ENCODE measurements around the gene C1GALT1C1L. TPM values are rescaled to one million over a fixed set of nuclear protein-coding genes. Genes with fewer than 3 reads are reported as not detected.

Gene C1GALT1C1L
- polyA plus RNA-seq (2013, experiment 1 of 2) = not detected
- not detected for polyA plus RNA-seq (2013, experiment 2 of 2)

GRCh38 chr2:43676322-43677050, at the start of gene C1GALT1C1L:
C1GALT1C1L (minus strand) TSS chr2:43676429; CDS start chr2:43676322, 107 bp downstream.
- no peak within 1 kb of the TSS for H3K27ac ChIP-seq (ENCODE audit: low read depth, low read length)
- H3K4me1 ChIP-seq (ENCODE audit: insufficient read depth, low read length) = no peaks in the 10 kb centered on the region
- 97% methylated on average over 26 of the region's 27 CpGs for WGBS
- H3K36me3 ChIP-seq (ENCODE audit: insufficient read depth, low read length) = no peaks in the 10 kb centered on the region
- peak within 1 kb of the TSS; percentile 31 for H3K4me3 ChIP-seq (ENCODE audit: low read length)
- no peak within 1 kb of the TSS for H3K9ac ChIP-seq (ENCODE audit: low read depth, low read length)
- no peaks in the 10 kb centered on the region for H3K9me3 ChIP-seq (ENCODE audit: insufficient read depth, low read depth, low read length)
- H3K27me3 ChIP-seq (ENCODE audit: insufficient read depth, low read length) = no peaks in the 10 kb centered on the region

- Histone ChIP-seq H3K4me1 (ENCODE audit: insufficient read depth, low read length) (peaks cover 20% of the 10 kb centered on the region), H3K36me3 (ENCODE audit: insufficient read depth, low read length) (no peaks in the 10 kb centered on the region), H3K27ac (ENCODE audit: low read depth, low read length) (no peak overlapping the region), H3K27me3 (ENCODE audit: insufficient read depth, low read length) (no peaks in the 10 kb centered on the region), H3K9me3 (ENCODE audit: insufficient read depth, low read depth, low read length) (no peaks in the 10 kb centered on the region), H3K4me3 (ENCODE audit: low read length) (no peak overlapping the region), H3K9ac (ENCODE audit: low read depth, low read length) (no peak overlapping the region)
- 96% methylated on average over 2 of the region's 3 CpGs for WGBS
Measured at GRCh38 chr2:43725711-43726246, 49.5 kb upstream of the C1GALT1C1L start.

DNA sequence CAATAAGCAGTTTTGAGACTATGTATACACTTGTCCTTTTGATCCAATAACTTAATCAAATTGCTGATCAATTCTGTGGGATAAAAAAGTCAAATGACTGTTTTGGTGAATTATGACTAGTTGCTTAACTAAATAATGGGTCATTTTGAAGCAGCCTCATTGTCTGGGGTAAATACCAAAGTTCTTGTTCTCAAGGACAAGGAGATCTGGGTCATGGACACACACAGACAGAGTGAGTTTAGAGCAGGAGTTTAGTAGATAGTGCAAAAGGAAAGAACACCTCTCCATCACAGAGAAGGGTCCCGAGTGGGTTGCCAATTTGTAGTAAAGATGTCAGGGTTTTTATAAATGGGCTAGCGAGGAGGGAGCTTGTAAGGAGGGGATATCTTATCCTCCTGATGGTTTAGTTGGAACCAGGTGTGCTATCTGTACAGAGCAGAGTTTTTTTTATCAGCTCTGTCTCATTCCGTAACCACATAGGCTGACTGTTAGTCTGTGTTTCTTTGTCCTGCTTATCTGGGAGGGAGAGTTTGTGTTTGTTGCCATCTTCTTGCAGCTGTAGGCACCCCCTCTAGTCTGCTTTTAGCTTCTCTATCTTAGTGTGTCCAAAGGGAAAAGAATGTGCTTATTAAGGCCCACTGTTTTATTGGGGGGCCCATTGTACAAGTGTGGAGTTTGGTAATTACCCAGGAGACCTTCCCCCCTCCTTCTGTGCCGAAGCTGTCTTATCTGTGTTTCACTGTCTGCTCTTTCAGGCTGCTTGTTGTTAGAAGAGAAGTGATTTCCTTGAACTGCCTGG, 48.7 kb upstream of the C1GALT1C1L start:
- no peaks in the 10 kb centered on the region for H3K36me3 ChIP-seq (ENCODE audit: insufficient read depth, low read length)
- H3K4me1 ChIP-seq (ENCODE audit: insufficient read depth, low read length) = peaks cover 19% of the 10 kb centered on the region
- H3K4me3 ChIP-seq (ENCODE audit: low read length) = no peak overlapping the region
- H3K27ac ChIP-seq (ENCODE audit: low read depth, low read length) = no peak overlapping the region
- no peaks in the 10 kb centered on the region for H3K27me3 ChIP-seq (ENCODE audit: insufficient read depth, low read length)
- H3K9me3 ChIP-seq (ENCODE audit: insufficient read depth, low read depth, low read length) = no peaks in the 10 kb centered on the region
- H3K9ac ChIP-seq (ENCODE audit: low read depth, low read length) = no peak overlapping the region
- WGBS = 83% methylated on average over 3 of the region's 4 CpGs

DNA sequence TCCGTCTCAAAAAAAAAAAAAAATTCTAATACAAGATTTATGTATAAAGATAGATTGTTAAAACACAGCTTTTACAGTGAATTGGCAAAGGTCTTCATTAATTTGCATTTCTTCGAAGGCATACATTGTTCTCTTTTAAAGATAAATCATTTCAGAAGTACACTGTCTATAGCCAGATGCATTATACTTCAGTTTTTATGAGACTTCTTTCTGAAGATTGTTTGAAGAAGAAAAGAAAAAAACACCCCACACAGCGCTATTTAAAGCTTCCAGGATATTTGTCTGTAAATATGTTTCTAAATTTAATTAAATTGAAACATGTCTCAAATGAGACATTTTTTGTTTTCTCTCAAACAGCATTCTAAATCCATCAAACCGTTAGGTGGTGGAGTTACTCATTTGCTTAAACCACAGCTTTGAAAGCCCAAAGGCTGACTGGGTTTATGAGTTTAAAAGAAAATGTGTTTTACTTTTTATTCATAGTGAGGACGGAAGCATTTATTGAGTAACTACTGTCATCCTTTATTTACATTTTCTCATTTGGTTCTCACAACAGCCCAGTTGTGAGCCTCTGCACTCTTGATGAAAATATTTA, 42.4 kb upstream of the C1GALT1C1L start:
- no peaks in the 10 kb centered on the region for H3K27me3 ChIP-seq (ENCODE audit: insufficient read depth, low read length)
- no peaks in the 10 kb centered on the region for H3K9me3 ChIP-seq (ENCODE audit: insufficient read depth, low read depth, low read length)
- WGBS = 81% methylated on average over 3 of the region's 5 CpGs
- H3K36me3 ChIP-seq (ENCODE audit: insufficient read depth, low read length) = no peaks in the 10 kb centered on the region
- no peak overlapping the region for H3K27ac ChIP-seq (ENCODE audit: low read depth, low read length)
- H3K9ac ChIP-seq (ENCODE audit: low read depth, low read length) = no peak overlapping the region
- H3K4me1 ChIP-seq (ENCODE audit: insufficient read depth, low read length) = peaks cover 20% of the 10 kb centered on the region
- H3K4me3 ChIP-seq (ENCODE audit: low read length) = no peak overlapping the region

GRCh38 chr2:43717322-43717721, 41.1 kb upstream of the C1GALT1C1L start:
- H3K9me3 ChIP-seq (ENCODE audit: insufficient read depth, low read depth, low read length) = no peaks in the 10 kb centered on the region
- H3K27ac ChIP-seq (ENCODE audit: low read depth, low read length) = no peak overlapping the region
- H3K4me1 ChIP-seq (ENCODE audit: insufficient read depth, low read length) = peaks cover 20% of the 10 kb centered on the region
- H3K9ac ChIP-seq (ENCODE audit: low read depth, low read length) = no peak overlapping the region
- H3K36me3 ChIP-seq (ENCODE audit: insufficient read depth, low read length) = no peaks in the 10 kb centered on the region
- no peaks in the 10 kb centered on the region for H3K27me3 ChIP-seq (ENCODE audit: insufficient read depth, low read length)
- no peak overlapping the region for H3K4me3 ChIP-seq (ENCODE audit: low read length)

DNA sequence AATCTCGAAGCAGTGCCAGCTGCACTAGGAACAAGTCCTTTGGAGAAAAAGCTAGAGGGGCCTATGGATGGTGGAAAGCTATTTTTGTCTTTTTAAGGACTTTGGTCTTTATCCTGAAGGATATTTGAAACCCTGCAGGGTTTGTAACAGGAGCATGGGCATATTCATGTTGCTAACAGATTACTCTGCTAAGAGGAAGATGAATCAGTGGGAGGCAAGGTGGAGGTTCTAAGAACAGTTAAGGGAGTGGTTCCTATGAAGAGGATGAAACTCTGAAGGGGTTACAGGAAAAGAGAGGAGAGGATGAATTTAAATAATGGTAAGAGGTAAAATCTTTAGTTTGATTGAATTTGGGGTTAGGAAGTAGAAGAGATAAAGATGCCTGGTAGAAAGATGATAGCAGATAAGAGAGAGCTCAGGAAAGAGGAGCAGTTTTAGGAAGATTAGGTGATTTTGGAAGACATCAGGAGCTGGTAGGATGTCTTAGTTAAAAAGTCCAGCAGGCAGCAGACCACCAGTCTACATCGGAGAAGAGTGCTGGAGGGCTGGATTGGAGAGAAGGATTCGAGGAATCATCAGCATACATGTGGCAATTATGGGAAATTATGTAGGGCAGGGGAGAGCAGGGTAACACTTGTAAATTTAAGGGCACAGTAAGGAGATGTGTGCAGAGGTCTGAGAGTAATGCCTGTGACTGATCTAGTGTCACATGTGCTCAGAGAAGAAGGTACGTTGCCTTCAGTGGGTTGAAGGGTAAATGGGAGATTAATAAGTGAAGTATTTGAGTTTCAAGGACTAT, 39.3 kb upstream of the C1GALT1C1L start:
- no peaks in the 10 kb centered on the region for H3K27me3 ChIP-seq (ENCODE audit: insufficient read depth, low read length)
- 90% methylated on average over 4 of the region's 4 CpGs for WGBS
- no peak overlapping the region for H3K4me3 ChIP-seq (ENCODE audit: low read length)
- H3K9ac ChIP-seq (ENCODE audit: low read depth, low read length) = no peak overlapping the region
- H3K36me3 ChIP-seq (ENCODE audit: insufficient read depth, low read length) = no peaks in the 10 kb centered on the region
- peaks cover 20% of the 10 kb centered on the region for H3K4me1 ChIP-seq (ENCODE audit: insufficient read depth, low read length)
- H3K27ac ChIP-seq (ENCODE audit: low read depth, low read length) = no peak overlapping the region
- no peaks in the 10 kb centered on the region for H3K9me3 ChIP-seq (ENCODE audit: insufficient read depth, low read depth, low read length)

GRCh38 chr2:43714164-43714563, 37.9 kb upstream of the C1GALT1C1L start:
- H3K9ac ChIP-seq (ENCODE audit: low read depth, low read length) = 0 out of 2 replicates have a peak overlapping the region, but pooled peaks have one; percentile 16
- 89% methylated on average over 2 of the region's 2 CpGs for WGBS
- no peaks in the 10 kb centered on the region for H3K27me3 ChIP-seq (ENCODE audit: insufficient read depth, low read length)
- no peak overlapping the region for H3K27ac ChIP-seq (ENCODE audit: low read depth, low read length)
- H3K9me3 ChIP-seq (ENCODE audit: insufficient read depth, low read depth, low read length) = no peaks in the 10 kb centered on the region
- H3K36me3 ChIP-seq (ENCODE audit: insufficient read depth, low read length) = no peaks in the 10 kb centered on the region
- H3K4me3 ChIP-seq (ENCODE audit: low read length) = no peak overlapping the region
- peaks cover 20% of the 10 kb centered on the region for H3K4me1 ChIP-seq (ENCODE audit: insufficient read depth, low read length)

DNA sequence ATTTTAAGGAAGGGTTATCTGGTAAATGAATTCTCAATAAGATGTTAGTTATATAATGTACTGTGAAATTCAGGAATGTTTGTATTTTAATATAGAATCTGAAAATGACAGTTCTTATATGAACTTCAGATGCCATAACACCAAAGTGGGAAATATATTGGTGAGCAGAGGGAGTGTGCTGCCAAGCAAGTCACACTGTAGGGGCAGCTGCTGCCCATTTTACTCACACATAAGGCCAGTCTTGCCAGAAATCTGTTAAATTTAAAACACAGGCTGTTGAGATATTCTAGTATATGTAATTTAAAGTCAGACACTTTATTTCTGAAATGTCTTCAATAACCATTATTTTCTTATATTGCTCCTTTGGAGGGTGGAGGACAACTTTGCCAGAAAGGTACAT, 34.6 kb upstream of the C1GALT1C1L start:
- Histone ChIP-seq H3K27me3 (ENCODE audit: insufficient read depth, low read length) (no peaks in the 10 kb centered on the region), H3K9me3 (ENCODE audit: insufficient read depth, low read depth, low read length) (no peaks in the 10 kb centered on the region), H3K4me3 (ENCODE audit: low read length) (no peak overlapping the region), H3K4me1 (ENCODE audit: insufficient read depth, low read length) (peaks cover 20% of the 10 kb centered on the region), H3K36me3 (ENCODE audit: insufficient read depth, low read length) (no peaks in the 10 kb centered on the region), H3K9ac (ENCODE audit: low read depth, low read length) (no peak overlapping the region), H3K27ac (ENCODE audit: low read depth, low read length) (no peak overlapping the region)

DNA sequence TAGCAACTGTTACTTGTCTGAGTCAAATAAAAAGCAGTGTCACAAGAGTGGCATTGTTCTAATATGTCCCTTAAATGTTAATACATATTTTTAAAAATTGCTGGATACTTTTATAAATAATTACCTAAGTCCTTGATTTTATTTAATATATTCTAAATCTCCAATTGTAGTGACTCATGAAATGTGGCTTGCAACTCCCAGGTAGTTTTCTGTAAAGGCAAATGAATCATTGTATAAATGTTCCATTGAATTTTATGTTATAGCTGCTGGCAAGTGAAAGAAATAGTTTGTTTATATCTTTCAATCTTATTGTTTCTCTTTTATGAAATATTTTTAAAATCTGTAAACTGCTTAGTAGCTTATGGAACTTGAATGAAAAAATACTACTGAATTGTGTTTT, 32.7 kb upstream of the C1GALT1C1L start:
- H3K9ac ChIP-seq (ENCODE audit: low read depth, low read length) = no peak overlapping the region

DNA sequence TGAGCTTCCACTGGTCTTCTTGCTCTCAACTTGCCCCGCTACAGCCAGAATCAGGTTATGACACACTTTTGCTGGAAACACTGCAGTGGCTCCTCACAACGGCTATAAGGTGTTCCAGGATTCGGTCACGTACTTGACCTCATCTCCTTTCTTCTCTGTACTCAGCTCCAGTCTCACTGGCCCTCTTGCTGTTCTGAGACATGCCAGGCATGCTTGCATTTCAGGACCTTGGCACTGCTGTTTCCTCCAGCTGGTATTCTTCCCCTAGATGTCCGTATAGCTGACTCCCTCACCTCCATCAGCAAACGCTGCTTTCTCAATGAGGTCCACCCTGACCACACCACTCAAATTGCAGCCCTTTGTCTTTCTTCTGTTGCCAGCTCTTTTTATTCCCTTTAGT, 31.9 kb upstream of the C1GALT1C1L start:
- Histone ChIP-seq H3K9ac (ENCODE audit: low read depth, low read length) (no peak overlapping the region), H3K27me3 (ENCODE audit: insufficient read depth, low read length) (no peaks in the 10 kb centered on the region), H3K9me3 (ENCODE audit: insufficient read depth, low read depth, low read length) (no peaks in the 10 kb centered on the region), H3K4me1 (ENCODE audit: insufficient read depth, low read length) (no peaks in the 10 kb centered on the region), H3K27ac (ENCODE audit: low read depth, low read length) (no peak overlapping the region), H3K36me3 (ENCODE audit: insufficient read depth, low read length) (no peaks in the 10 kb centered on the region), H3K4me3 (ENCODE audit: low read length) (no peak overlapping the region)
- whole genome bisulfite sequencing = 92% methylated on average over 6 of the region's 6 CpGs

More for the DNA sequence above, 32.7 kb upstream of the C1GALT1C1L start:
- Histone ChIP-seq H3K36me3 (ENCODE audit: insufficient read depth, low read length) (no peaks in the 10 kb centered on the region), H3K4me1 (ENCODE audit: insufficient read depth, low read length) (peaks cover 2% of the 10 kb centered on the region; the same call in 1 of the 2 replicates), H3K27me3 (ENCODE audit: insufficient read depth, low read length) (no peaks in the 10 kb centered on the region), H3K9me3 (ENCODE audit: insufficient read depth, low read depth, low read length) (no peaks in the 10 kb centered on the region), H3K27ac (ENCODE audit: low read depth, low read length) (no peak overlapping the region), H3K4me3 (ENCODE audit: low read length) (no peak overlapping the region)

Data from HUES64 (cell line).